ENCODE measurements around the gene TCF7L1.

Gene TCF7L1

GRCh38 chr2:85354286-85355072 is 221.3 kb downstream of the TCF7L1 start, which contains the start of the genes ELMOD3 and RETSAT:
Gene ELMOD3, plus strand, starts transcription at chr2:85354769. Its CDS starts 2,430 bp downstream, at chr2:85357199.
Gene RETSAT, minus strand, starts transcription at chr2:85354528. Its CDS starts 21 bp downstream, at chr2:85354507.
- DNase-seq (ENCODE audit: low spot score in 2 of 2) (peak; percentile 86 to 98), ATAC-seq (peak; percentile 99)
- peak within 1 kb of the TSS; percentile 99 for H3K4me3 Mint-ChIP-seq
- H3K36me3 Mint-ChIP-seq, result peaks cover 68% of the 10 kb centered on the region
- peak within 1 kb of the TSS; percentile 100 for H3K27ac Mint-ChIP-seq
- no peaks in the 10 kb centered on the region for H3K9me3 Mint-ChIP-seq
- H3K4me1 Mint-ChIP-seq, result peaks cover 50% of the 10 kb centered on the region

GRCh38 chr2:85355073-85355410 is 221.8 kb downstream of the TCF7L1 start:
- Mint-ChIP-seq H3K4me1 (peaks cover 54% of the 10 kb centered on the region), H3K4me3 (peak overlapping the region; percentile 99), H3K36me3 (peaks cover 67% of the 10 kb centered on the region), H3K27ac (peak overlapping the region; percentile 100), H3K9me3 (no peaks in the 10 kb centered on the region)
- DNase-seq (ENCODE audit: low spot score in 2 of 2) (no peak), ATAC-seq (peak; percentile 12)

- peaks cover 65% of the 10 kb centered on the region for H3K36me3 Mint-ChIP-seq
- ATAC-seq, result no peak
- H3K27ac Mint-ChIP-seq, result peak overlapping the region; percentile 100
- H3K4me1 Mint-ChIP-seq, result peaks cover 51% of the 10 kb centered on the region
- DNase-seq (ENCODE audit: low spot score in 2 of 2), result no peak
- peak overlapping the region; percentile 99 for H3K4me3 Mint-ChIP-seq
- no peaks in the 10 kb centered on the region for H3K9me3 Mint-ChIP-seq
Measured at GRCh38 chr2:85355521-85355920, 222.3 kb downstream of the TCF7L1 start.

- Mint-ChIP-seq H3K4me1 (peaks cover 48% of the 10 kb centered on the region), H3K36me3 (peaks cover 65% of the 10 kb centered on the region), H3K4me3 (no peak overlapping the region), H3K9me3 (no peaks in the 10 kb centered on the region), H3K27ac (no peak overlapping the region)
- ATAC-seq (no peak), DNase-seq (ENCODE audit: low spot score in 2 of 2) (no peak)
Measured at GRCh38 chr2:85356186-85356585, 223.0 kb downstream of the TCF7L1 start.

GRCh38 chr2:85357736-85358135 is 224.5 kb downstream of the TCF7L1 start:
- Mint-ChIP-seq H3K4me1 (peaks cover 44% of the 10 kb centered on the region), H3K36me3 (peaks cover 67% of the 10 kb centered on the region), H3K4me3 (no peak overlapping the region), H3K9me3 (no peaks in the 10 kb centered on the region), H3K27ac (no peak overlapping the region)
- no peak for ATAC-seq
- DNase-seq (ENCODE audit: low spot score in 2 of 2), result no peak
